PC-9 (cell line): ENCODE results near the gene DEPP1. TPM values are rescaled to one million over a fixed set of nuclear protein-coding genes. Genes with fewer than 3 reads are reported as not detected.

Experiments used
- BruUV-seq: library from RNA; stranded (reverse); fragments of 400-500 nt; replicated peaks from 2 replicates; lab custom pipeline; 2021; lab: Mats Ljungman, UMichigan
- CTCF ChIA-PET: fragments of 300-600 bp; sonication (Branson Sonifier 250); formaldehyde crosslinking; loops from one replicate; lab custom pipeline; 2022; ENCODE audit warnings: antibody characterized with exemption; lab: Charles Lee
- POLR2A ChIA-PET: fragments of 300-600 bp; sonication (Branson Sonifier 250); formaldehyde crosslinking; loops from one replicate; lab custom pipeline; 2022; ENCODE audit warnings: antibody characterized with exemption; ENCODE audit not compliant: unreplicated experiment; lab: Charles Lee
- DNase-seq, 2 experiments: peaks; one replicate each; pipeline versions ENCODE4 v3.0.0 to v3.0.0-alpha.2; 2015 to 2022; ENCODE audit warnings: mixed read lengths in 1 of 2
- H2AFZ ChIP-seq: fragments of 200-600 bp; sonication (generic); 2 replicates; pipeline ENCODE4 v1.8.1; 2017; ENCODE audit warnings: antibody characterized with exemption
- H3F3A ChIP-seq: fragments of 200-600 bp; sonication (generic); 2 replicates; pipeline ENCODE4 v1.8.1; 2017; ENCODE audit warnings: antibody characterized with exemption, mild to moderate bottlenecking, low read depth; ENCODE audit not compliant: insufficient read depth
- H3K27ac ChIP-seq: fragments of 200-600 bp; sonication (generic); 2 replicates; pipeline ENCODE4 v1.6.1; 2016; ENCODE audit warnings: mixed run types
- H3K27me3 ChIP-seq: fragments of 200-600 bp; sonication (generic); 2 replicates; pipeline ENCODE4 v1.6.1; 2016; ENCODE audit warnings: low read depth, mixed run types; ENCODE audit not compliant: insufficient read depth
- H3K36me3 ChIP-seq: fragments of 200-600 bp; sonication (generic); 2 replicates; pipeline ENCODE4 v1.6.1; 2016; ENCODE audit warnings: low read depth, mixed run types
- H3K4me1 ChIP-seq: fragments of 200-600 bp; sonication (generic); replicated peaks from 2 replicates; pipeline ENCODE4 v1.6.1; 2016; ENCODE audit warnings: mixed run types; ENCODE audit not compliant: insufficient read depth
- H3K4me2 ChIP-seq: fragments of 200-600 bp; sonication (generic); 2 replicates; pipeline ENCODE4 v1.6.1; 2017; ENCODE audit warnings: mixed run types
- H3K4me3 ChIP-seq: fragments of 200-600 bp; sonication (generic); 2 replicates; pipeline ENCODE4 v1.6.1; 2016; ENCODE audit warnings: mixed run types
- H3K79me2 ChIP-seq: fragments of 200-600 bp; sonication (generic); 2 replicates; pipeline ENCODE4 v1.6.1; 2017; ENCODE audit warnings: low read depth, mixed run types
- H3K9me2 ChIP-seq: fragments of 200-600 bp; sonication (generic); 2 replicates; pipeline ENCODE4 v1.8.1; 2017; ENCODE audit warnings: mild to moderate bottlenecking; ENCODE audit not compliant: insufficient read depth
- H3K9me3 ChIP-seq: fragments of 200-600 bp; sonication (generic); 2 replicates; pipeline ENCODE4 v1.8.1; 2016; ENCODE audit warnings: low read depth; ENCODE audit not compliant: insufficient read depth
- H4K20me1 ChIP-seq: fragments of 200-600 bp; sonication (generic); 2 replicates; pipeline ENCODE4 v1.8.1; 2017; ENCODE audit not compliant: insufficient read depth
- CTCF ChIP-seq: fragments of 200-600 bp; sonication (generic); conservative IDR thresholded peaks from 2 replicates; pipeline ENCODE4 v1.6.1; 2017; ENCODE audit warnings: mixed run types, antibody characterized with exemption, mild to moderate bottlenecking, moderate library complexity
- EZH2 ChIP-seq: fragments of 200-600 bp; sonication (generic); IDR thresholded peaks from 2 replicates; pipeline ENCODE4 v1.8.0; 2017; ENCODE audit warnings: antibody characterized with exemption, low read depth
- intact Hi-C: fragments of 100-400 bp; cut with micrococcal nuclease; formaldehyde crosslinking; loops from one replicate; pipeline ENCODE4 v1.10.0; 2022; ENCODE audit not compliant: unreplicated experiment
- total RNA-seq: library from RNA; stranded (reverse); gene quantifications from 2 replicates; pipeline ENCODE4 v1.2.3, GENCODE V29; 2021

Gene DEPP1
- total RNA-seq, 1 experiment from 2014 or later: 13.2 TPM

- Histone ChIP-seq H4K20me1 (no peaks in the 10 kb centered on the region), H3K27me3 (no peaks in the 10 kb centered on the region), H3K79me2 (no peaks in the 10 kb centered on the region), H3K4me3 (no peak overlapping the region), H2AFZ (no peak overlapping the region), H3K9me2 (no peaks in the 10 kb centered on the region), H3F3A (peaks cover 17% of the 10 kb centered on the region; the same call in 1 of the 2 replicates), H3K36me3 (no peaks in the 10 kb centered on the region), H3K27ac (no peak overlapping the region), H3K4me2 (0 out of 2 replicates have a peak overlapping the region, but pooled peaks have one; percentile 94), H3K4me1 (peaks cover 12% of the 10 kb centered on the region), H3K9me3 (no peaks in the 10 kb centered on the region)
- CTCF ChIA-PET: no interaction called here
- no peak for DNase-seq
- POLR2A ChIA-PET: no interaction called here
- BruUV-seq: no TSS peak
- intact Hi-C loops: no loop called here
- no peak for TF ChIP-seq EZH2
- TF ChIP-seq CTCF: no peak
Observed at GRCh38 chr10:44956717-44957706, 21.6 kb downstream of the DEPP1 start.

GRCh38 chr10:44956226-44956625 lies 22.4 kb downstream of the DEPP1 start:
- H3K27ac ChIP-seq: no peak overlapping the region
- no peak for DNase-seq
- no peak overlapping the region for H3K4me3 ChIP-seq
- peaks cover 17% of the 10 kb centered on the region; the same call in 1 of the 2 replicates for H3F3A ChIP-seq
- ChIA-PET POLR2A (no interaction called here), CTCF (no interaction called here)
- no peaks in the 10 kb centered on the region for H3K9me2 ChIP-seq
- H3K27me3 ChIP-seq: no peaks in the 10 kb centered on the region
- no peaks in the 10 kb centered on the region for H4K20me1 ChIP-seq
- BruUV-seq: no TSS peak
- TF ChIP-seq EZH2: no peak
- no peak for TF ChIP-seq CTCF
- H2AFZ ChIP-seq: no peak overlapping the region
- intact Hi-C loops: no loop called here
- H3K4me2 ChIP-seq: no peak overlapping the region
- no peaks in the 10 kb centered on the region for H3K9me3 ChIP-seq
- no peaks in the 10 kb centered on the region for H3K36me3 ChIP-seq
- H3K79me2 ChIP-seq: no peaks in the 10 kb centered on the region
- peaks cover 12% of the 10 kb centered on the region for H3K4me1 ChIP-seq

GRCh38 chr10:44955413-44956070 lies 23.1 kb downstream of the DEPP1 start:
- no peaks in the 10 kb centered on the region for H3K9me2 ChIP-seq
- H3K9me3 ChIP-seq: no peaks in the 10 kb centered on the region
- H3F3A ChIP-seq: peaks cover 14% of the 10 kb centered on the region; the same call in 1 of the 2 replicates
- no TSS peak for BruUV-seq
- ChIA-PET POLR2A (no interaction called here), CTCF (no interaction called here)
- peak in 1 of 2 experiments; percentile 3 for DNase-seq
- no peaks in the 10 kb centered on the region for H3K79me2 ChIP-seq
- intact Hi-C loops: no loop called here
- TF ChIP-seq EZH2 (no peak), CTCF (no peak)
- peaks cover 12% of the 10 kb centered on the region for H3K4me1 ChIP-seq
- no peak overlapping the region for H2AFZ ChIP-seq
- no peak overlapping the region for H3K27ac ChIP-seq
- H4K20me1 ChIP-seq: no peaks in the 10 kb centered on the region
- H3K27me3 ChIP-seq: no peaks in the 10 kb centered on the region
- H3K4me2 ChIP-seq: no peak overlapping the region
- H3K36me3 ChIP-seq: no peaks in the 10 kb centered on the region
- H3K4me3 ChIP-seq: no peak overlapping the region
